ENCODE results near the gene M1AP.

GRCh38 chr2:74562126-74562775, 85.9 kb downstream of the M1AP start:
- TF ChIP-seq EZH2 (IDR thresholded peaks at IDR 0.05), result no peak
- TF ChIP-seq, protein P1, sequence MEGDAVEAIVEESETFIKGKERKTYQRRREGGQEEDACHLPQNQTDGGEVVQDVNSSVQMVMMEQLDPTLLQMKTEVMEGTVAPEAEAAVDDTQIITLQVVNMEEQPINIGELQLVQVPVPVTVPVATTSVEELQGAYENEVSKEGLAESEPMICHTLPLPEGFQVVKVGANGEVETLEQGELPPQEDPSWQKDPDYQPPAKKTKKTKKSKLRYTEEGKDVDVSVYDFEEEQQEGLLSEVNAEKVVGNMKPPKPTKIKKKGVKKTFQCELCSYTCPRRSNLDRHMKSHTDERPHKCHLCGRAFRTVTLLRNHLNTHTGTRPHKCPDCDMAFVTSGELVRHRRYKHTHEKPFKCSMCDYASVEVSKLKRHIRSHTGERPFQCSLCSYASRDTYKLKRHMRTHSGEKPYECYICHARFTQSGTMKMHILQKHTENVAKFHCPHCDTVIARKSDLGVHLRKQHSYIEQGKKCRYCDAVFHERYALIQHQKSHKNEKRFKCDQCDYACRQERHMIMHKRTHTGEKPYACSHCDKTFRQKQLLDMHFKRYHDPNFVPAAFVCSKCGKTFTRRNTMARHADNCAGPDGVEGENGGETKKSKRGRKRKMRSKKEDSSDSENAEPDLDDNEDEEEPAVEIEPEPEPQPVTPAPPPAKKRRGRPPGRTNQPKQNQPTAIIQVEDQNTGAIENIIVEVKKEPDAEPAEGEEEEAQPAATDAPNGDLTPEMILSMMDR (IDR thresholded peaks at IDR 0.05), result no peak

Data from neural progenitor cell (in vitro differentiated cells).